Islet of Langerhans (tissue), 1 donor: ENCODE results near the gene NEAT1.
"Not testable (repeated sequence)": the region's sequence is repeated elsewhere in the genome, so short reads cannot be mapped to it uniquely, and the experiment has no call there.

Experiments
- FAIRE-seq: peaks from one replicate; lab custom pipeline; 2011; peaks lifted over from hg19 to GRCh38; lab: Jason Lieb, UNC

NEAT1 gene

GRCh38 chr11:65410936-65411680 lies 11.5 kb upstream of the NEAT1 start:
- FAIRE-seq = no peak

- no peak for FAIRE-seq
Measured at GRCh38 chr11:65411681-65412070, 10.9 kb upstream of the NEAT1 start.

DNA sequence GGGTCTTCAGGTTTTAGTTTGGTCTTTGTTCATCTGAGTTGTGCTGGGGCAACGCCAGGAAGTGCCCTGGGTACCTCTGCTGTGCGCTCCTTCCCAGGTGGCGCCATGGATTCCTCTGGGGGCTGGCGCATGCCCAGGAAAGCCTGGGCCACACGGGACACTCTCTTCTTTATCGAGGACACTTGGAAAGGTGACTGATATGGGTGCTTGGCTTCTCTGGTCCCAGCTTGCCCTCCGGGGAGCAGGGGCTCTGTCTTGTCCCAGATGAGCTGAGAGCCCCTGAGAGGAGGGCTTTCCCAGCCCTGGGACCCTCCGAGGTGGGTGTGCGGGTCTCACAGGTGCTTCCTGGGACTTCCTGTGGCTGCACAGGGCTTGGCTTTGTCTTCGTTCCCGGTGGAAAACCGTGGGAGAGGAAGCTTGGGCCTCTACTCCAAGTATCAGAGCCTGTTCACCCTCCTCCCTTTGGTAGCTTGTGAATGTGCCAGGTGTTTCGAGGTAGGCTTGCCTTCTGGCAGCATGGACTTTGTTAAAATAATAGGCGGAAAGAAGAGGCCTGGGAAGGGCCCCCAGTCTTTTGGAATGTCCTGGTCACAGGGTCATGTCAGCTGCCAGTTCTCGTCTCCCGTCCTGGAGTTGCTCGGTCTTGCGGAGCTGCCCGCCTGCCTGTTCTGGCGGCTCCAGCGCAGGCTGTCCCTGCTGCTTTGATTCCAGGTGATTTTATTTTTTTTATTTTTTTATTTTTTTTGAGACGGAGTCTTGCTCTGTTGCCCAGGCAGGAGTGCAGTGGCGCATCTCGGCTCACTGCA lies 10.1 kb upstream of the NEAT1 start:
- FAIRE-seq = no peak

DNA sequence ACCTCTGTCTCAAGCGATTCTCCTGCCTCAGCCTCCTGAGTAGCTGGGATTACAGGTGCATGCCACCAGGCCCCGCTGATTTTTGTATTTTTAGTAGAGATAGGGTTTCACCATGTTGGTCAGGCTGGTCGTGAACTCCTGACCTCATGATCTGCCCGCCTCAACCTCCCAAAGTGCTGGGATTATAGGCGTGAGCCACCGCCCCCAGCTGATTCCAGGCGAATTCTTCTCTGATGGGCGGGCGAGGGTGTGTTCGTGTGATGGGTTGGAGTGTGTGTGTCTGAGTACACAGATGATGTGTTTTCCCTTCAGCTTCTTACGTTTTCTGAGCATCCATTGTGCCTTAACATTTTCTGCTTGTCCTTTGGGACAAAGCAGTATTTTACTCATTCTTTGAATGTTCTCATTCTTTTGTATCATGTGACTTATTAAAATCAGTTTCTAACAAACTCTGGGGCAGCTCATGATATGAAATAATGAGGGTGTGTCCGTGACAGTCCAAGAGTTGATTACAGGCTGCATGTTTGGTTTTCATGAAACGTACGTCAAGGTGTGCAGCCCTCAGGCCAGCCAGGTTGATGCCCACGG lies 9.4 kb upstream of the NEAT1 start:
- FAIRE-seq = not testable (repeated sequence)

DNA sequence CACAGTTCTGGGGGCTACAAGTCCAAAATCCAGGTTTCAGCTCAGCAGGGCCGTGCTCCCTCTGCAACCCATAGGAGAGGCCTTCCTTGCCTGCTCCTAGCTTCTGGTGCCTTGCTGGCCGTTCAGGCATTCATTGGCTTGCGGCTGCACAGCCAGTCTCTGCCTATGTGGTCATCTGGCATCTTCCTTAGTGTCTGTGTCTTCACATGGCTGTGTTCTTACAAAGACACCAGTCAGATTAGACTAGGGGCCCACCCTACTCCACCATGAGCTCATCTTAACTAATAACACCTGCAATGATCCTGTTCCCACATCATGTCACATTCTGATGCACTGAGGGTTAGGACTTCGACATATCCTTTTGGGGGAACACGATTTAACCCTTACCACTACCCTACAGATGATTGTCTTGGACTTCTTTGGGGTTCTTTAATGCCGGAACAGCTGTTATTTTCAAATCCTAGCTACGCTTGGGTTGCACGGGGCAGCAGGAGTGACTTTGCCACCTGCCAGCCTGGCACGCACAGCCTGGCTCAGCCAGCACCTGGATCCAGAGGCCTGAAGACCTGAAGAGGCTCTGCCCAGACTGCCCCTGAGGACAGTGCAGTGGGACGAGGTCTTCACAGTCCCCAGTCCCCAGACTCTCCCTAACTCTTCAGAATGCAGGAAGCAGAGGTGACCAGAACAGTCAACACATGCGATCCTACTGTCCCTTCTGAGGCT lies 7.7 kb upstream of the NEAT1 start:
- no peak for FAIRE-seq

GRCh38 chr11:65415499-65416340 lies 6.9 kb upstream of the NEAT1 start:
- no peak for FAIRE-seq

DNA sequence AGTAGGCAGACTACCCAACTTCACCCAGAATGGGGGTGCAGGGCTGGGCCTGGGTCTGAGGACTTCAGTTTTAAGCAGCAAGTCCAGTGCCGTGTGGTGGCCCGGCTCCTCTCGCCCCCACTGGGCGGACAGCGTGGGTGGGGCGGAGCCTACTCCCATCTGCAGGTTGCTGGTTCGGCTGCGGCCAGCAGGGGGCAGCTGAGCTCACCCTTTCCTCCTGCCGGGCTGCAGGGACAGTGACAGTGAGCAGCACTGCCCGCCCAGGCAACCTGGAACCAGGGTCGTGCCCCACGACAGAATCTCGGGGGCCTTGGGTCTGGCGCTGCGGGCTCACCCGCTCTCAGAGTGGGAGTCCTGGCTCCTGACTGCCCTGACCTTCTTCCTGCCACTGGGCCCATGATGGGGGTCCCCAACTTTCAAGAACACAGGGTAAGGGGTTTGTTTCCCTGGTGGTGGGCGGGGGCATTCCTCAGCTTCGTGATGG lies 6.2 kb upstream of the NEAT1 start:
- FAIRE-seq = no peak

DNA sequence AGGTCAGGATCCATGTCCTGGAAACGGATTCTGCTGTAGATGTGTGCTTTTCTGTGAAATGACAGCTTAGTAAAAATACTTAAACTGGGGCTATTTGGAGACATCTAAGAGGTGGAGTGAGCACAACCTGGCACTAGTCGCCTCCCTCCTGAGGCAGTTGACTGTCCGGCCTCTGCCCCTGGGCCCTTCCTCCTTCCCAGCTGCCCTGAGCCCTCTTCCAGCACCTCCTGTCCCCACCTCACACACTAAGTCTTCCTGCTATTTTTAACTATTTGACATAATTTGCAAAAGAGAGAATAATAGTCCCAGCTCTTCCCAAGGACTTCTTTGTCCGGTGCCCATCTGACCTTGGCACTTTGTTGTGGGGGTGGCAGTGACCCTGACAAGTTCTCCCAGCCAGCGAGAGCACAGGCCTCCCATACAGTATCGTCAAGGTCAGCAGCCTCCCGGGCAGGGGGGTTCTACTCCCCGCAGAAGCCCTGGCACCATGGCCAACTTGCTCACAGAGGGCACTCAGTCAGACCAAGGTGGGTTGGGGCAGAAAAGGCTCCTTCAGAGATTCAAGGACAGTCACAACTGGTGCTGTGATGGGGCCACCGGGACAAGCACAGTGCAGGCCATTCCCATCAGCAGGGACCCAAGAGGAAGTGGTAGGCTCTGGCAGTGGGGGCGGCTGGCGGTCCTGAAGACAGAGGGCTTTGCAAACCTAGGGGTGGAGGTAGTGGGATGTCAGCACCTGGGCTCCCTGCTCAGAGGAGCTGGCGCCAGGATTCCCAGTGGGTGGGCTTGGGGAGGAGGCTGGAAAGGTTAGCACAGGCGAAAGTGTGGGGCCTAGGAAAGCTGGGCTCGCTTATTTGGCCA lies 5.5 kb upstream of the NEAT1 start:
- FAIRE-seq = no peak

DNA sequence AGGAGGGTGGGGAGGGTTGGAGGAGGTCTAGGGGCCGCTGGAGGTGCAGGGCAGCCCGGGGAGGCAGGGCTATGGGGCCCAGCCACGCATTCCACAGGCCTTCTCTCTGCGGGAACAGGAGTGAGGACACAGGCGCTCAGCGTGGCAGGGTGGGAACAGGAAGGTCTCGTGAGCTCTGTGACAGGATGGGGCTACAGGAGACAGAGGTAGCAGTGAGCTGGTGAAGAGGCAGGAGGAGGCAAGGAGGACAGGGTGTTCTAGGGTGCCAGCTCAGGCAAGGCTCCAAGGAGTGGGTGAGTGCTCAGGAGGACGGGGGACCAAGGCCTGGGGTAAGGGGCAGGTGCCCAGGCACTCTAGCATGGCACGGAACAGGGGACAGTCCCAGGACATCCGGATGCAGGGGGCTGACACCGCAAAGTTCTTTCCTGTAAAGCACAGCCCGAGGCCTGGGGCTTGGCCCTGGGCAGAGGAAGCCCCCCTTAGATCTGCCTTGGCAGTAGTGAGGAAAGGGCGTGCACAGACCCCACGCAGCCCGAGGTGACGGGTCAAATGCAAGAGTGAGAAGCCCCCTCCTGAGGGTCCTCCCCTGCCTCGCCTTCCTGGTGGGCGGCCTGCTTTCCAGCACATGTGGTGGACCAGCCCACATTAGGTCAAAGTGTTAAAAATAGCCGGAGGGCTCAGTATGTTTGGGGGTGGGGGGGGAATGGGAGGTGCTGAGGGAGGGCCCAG lies 4.7 kb upstream of the NEAT1 start:
- FAIRE-seq = no peak

- FAIRE-seq = no peak
Measured at GRCh38 chr11:65418431-65418680, 4.2 kb upstream of the NEAT1 start.

- FAIRE-seq = no peak
Measured at GRCh38 chr11:65418681-65419459, 3.7 kb upstream of the NEAT1 start.

- no peak for FAIRE-seq
Measured at GRCh38 chr11:65419460-65419771, 3.2 kb upstream of the NEAT1 start.

GRCh38 chr11:65419772-65420481 lies 2.7 kb upstream of the NEAT1 start:
- FAIRE-seq = no peak

- FAIRE-seq = no peak
Measured at GRCh38 chr11:65420506-65420905, 2.1 kb upstream of the NEAT1 start.

DNA sequence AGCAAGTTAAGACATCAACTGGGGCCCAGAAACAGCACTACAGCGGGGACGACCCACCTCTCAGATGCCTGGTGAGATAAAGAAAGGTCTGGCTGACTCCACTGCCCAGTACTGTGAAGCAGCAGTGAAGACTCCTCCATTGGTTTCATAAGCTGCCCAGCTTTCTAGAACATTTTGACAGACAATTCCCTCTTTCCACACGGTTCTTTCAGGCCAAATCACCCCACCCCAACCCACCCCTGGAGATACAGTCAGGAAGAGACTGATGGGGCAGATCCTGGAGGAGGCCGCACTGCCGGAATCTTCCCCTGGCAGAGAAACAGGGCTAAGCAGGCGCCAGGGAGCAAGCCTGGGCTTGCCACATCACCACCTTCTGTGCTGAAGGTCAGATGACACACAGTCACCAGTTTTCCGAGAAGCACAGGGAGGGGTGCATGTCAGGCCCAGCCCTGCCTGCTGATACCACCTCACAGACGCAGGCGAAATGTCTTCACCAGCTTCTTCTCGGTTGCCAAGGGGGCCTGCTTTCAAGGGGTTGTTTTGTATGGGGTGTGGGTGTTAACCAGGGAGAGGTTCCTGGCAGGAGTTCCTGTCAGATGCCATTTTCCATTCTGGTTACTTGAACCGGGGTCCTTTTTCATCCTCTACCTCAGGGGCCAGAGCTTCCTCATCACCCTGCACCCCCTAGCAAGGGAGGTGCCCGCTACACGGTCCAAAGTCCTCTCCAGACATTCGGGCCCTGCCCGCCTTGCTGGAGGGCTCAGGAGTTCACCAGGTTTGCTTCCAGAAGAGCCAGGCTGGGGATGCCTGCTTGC lies 1.4 kb upstream of the NEAT1 start:
- peak; percentile 9 for FAIRE-seq

- no peak for FAIRE-seq
Measured at GRCh38 chr11:65421794-65422632, 585 bp upstream of the NEAT1 start.
